CD4-positive, alpha-beta T cell treated with Interleukin-4 for 4 hours (primary cell): ENCODE measurements around the gene CDR2L.

Source experiments
- DNase-seq: peaks from one replicate; pipeline ENCODE4 v3.0.0-alpha.2; 2020

The CDR2L gene

DNA sequence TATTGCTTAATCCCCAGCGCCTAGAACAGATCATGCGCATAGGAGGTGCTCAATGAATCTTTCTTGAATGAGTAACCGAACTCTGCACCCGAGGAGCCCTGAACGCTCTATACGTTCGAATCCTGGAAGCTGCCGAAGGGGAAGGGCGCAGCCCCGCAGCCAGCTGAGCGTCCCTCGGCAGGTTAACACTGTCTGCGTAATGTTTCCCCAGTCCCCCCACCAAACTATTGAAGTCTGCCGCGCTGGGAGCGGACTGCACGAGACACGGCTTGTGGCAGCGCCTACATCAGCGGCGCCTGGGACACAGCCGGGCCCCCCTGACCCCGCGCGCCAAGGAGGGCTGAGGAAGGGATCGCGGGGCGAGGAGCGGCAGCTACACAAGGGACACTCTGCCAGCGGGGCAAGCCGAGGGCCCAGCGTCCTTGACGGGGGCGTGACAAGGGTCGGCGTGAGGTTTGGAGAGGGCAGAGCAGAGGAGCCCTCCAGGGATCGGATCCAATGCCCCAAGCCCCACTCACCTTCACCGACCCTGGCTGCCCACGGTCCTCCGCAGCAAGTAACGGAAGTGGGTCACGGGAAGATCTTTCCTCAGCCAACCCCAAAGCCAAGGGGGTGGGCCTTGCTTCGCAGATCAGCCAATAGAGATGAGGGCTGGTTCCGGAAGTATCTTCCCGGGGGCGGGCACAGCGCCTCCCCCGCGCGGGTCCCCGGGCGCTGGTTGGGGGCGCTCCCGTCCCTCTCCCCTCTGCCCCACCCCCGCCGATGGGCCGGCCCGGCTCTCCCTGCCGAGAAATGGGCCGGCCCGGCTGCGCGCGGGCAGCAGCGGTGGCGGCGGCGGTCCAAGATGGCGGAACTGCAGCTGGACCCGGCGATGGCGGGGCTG is 59.2 kb downstream of the CDR2L start, which contains the start of the genes ATP5PD and KCTD2:
Gene ATP5PD (minus strand): TSS at position 563 of the 883 bp plus-strand sequence. CDS start 4,319 bp downstream, outside the sequence.
Gene KCTD2 (plus strand): TSS at position 819 of the 883 bp plus-strand sequence. CDS start 26 bp downstream, at position 845.
- DNase-seq = peak; percentile 96

DNA sequence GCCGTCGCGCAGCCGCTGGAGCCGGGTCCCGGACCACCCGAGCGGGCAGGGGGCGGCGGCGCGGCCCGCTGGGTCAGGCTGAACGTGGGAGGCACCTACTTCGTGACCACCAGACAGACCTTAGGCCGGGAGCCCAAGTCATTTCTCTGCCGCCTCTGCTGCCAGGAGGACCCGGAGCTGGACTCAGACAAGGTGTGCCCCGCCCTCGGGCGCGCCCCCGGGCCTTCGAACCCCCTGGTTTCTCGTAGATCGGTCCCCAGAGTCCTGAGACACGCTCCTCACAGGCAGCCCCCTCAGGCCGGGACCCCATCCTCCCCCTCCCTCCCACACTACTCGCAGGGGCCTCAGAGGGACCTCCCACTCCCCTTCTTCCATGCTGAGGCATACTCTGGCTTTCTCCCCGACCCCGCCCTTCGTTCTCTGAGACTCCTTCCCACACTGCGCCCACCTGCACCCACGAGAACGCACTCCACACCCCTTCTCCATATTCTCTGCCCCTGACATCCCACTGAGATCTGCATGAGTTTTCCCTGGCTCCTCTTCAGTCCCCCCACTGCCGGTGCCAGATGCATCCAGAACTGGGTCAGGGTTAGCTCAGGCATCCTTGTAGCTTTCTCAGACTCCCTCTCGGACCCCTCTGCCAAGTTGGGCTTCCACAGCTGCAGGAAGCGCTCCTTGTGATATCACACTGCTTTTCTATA is 60.1 kb downstream of the CDR2L start:
- no peak for DNase-seq

DNA sequence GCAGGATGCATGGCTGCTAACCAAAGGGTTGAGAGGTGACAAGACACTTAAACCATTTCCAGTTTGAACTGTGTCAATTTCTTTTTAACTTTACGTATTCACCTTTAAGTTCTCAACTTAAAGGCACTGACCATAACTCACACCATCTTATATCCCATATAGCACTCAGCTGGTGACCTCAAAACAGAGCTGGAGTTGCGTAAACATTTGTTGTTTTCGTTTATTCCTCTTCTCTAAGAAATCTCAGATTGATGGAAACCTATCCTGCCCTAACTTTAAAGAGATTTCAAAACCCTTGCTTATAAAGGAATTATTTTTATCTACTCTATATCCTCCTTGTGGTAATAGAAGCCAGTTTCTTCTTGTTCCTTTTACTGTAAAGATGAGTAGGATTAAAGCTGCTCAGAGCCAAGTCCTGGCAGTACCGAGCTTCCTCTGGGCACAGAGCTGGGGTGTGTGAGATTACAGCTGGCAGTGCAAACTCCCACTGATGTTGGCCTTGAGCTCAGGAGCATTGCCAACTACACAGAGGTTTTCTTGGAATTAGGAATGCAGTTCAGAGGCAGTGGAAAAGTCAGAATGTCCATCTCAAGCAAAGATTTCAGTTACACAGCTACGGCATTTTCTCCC is 60.9 kb downstream of the CDR2L start:
- DNase-seq = no peak

DNA sequence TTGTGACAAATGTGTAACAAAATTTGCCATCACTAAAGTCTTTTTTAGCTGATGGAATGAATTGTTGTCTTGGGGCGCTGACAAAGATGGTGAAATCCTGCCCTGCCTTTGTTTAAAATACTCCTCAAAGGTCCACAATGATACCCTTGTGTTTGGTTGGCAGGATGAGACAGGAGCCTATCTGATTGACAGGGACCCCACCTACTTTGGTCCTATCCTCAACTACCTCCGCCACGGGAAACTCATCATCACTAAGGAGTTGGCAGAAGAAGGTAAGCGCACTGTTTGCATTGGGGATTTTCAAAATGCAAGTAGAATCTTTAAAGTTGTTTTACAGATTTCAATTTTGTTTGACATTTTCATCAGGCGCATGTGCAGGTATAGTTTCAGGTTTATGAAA is 61.6 kb downstream of the CDR2L start:
- no peak for DNase-seq

DNA sequence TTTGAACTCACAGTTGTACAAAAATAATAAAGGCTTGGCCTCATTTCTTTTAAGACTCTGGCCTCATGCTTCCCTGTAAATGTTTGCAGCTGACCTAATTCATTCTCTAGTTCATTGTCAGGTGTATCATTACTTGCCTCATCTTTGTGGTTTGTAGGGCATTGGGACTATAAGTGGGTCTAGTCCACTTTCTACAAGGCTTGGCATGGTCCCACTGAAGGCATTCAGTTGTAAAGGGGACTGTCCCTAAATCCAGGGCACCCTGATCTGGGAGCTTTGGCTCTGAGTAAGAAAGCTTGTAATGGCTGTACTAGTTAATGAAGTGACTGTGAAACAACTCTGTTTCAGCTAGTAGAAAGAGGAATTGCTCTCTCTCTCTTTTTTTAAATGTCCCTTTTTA is 62.3 kb downstream of the CDR2L start:
- no peak for DNase-seq

DNA sequence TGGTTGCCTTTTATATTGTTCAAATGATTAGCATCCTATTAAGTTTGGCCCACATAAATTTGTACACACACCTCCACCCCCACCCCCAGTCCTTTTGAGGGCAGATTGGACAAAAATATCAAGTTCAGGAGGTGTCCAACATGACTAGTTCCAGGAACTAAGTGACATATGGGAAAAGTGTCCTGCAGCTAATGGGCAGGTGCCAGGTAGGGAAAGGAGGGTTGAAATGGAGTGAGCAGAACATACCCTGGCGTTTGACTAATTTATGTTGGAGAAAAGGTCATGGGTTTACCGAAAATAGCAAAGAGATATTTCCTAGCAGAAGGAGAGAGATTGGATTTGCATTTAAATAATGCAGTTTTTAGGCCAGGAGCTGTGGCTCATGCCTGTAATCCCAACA is 64.5 kb downstream of the CDR2L start:
- no peak for DNase-seq
